Natural killer cell (primary cell): ENCODE measurements around the gene IGF2BP2. TPM values are rescaled to one million over a fixed set of nuclear protein-coding genes. Genes with fewer than 3 reads are reported as not detected.
"Not testable (repeated sequence)": the region's sequence is repeated elsewhere in the genome, so short reads cannot be mapped to it uniquely, and the experiment has no call there.

Experiments
- ATAC-seq, 3 donors: fragments of 150-1000 bp in 2 of 3; fragments of 200-7000 bp in 1 of 3; cut with Tn5 transposase; 1 replicate in 1 of 3; 2 replicates in 2 of 3; pipeline ENCODE4 v1.10.0; 2021; ENCODE audit warnings: mild to moderate bottlenecking in 2 of 3, moderate library complexity in 2 of 3
- DNase-seq, 2 donors: peaks; one replicate each; pipeline versions ENCODE4 v3.0.0 to v3.0.0-alpha.2; 2013 to 2021; ENCODE audit warnings: mixed read lengths in 1 of 2
- H3K27ac ChIP-seq: one replicate; pipeline ENCODE4 v1.5.1; 2013; ENCODE audit warnings: mild to moderate bottlenecking, low read length
- H3K27me3 ChIP-seq: one replicate; pipeline ENCODE4 v1.6.1; 2013; ENCODE audit warnings: low read length; ENCODE audit not compliant: control insufficient read depth, insufficient read depth
- H3K36me3 ChIP-seq: one replicate; pipeline ENCODE4 v1.6.1; 2013; ENCODE audit warnings: low read length; ENCODE audit not compliant: control insufficient read depth, insufficient read depth
- H3K4me1 ChIP-seq: one replicate; pipeline ENCODE4 v1.6.1; 2013; ENCODE audit warnings: low read length; ENCODE audit not compliant: control insufficient read depth, insufficient read depth
- H3K4me3 ChIP-seq: one replicate; pipeline ENCODE4 v1.5.1; 2013; ENCODE audit warnings: low read length
- H3K9me3 ChIP-seq: one replicate; pipeline ENCODE4 v1.6.1; 2013; ENCODE audit warnings: low read length; ENCODE audit not compliant: control insufficient read depth, insufficient read depth
- H3K27ac Mint-ChIP-seq, 2 donors: one replicate each; pipeline ENCODE4 v1.8.0; 2022; ENCODE audit warnings: mild to moderate bottlenecking in 2 of 2, mixed read lengths in 2 of 2, moderate library complexity in 1 of 2
- H3K27me3 Mint-ChIP-seq, 2 donors: one replicate each; pipeline ENCODE4 v1.8.0; 2022; ENCODE audit warnings: low read depth in 2 of 2, mixed read lengths in 2 of 2
- H3K36me3 Mint-ChIP-seq: one replicate; pipeline ENCODE4 v1.8.0; 2022; ENCODE audit warnings: mixed read lengths
- H3K4me1 Mint-ChIP-seq, 2 donors: one replicate each; pipeline ENCODE4 v1.8.0; 2022; ENCODE audit warnings: mixed read lengths in 2 of 2
- H3K4me3 Mint-ChIP-seq: one replicate; pipeline ENCODE4 v1.8.0; 2022; ENCODE audit warnings: mild to moderate bottlenecking, moderate library complexity, mixed read lengths
- H3K9me3 Mint-ChIP-seq, 2 donors: one replicate each; pipeline ENCODE4 v1.8.0; 2022; ENCODE audit warnings: mixed read lengths in 2 of 2
- CTCF ChIP-seq: fragments of 200-600 bp; IDR thresholded peaks from one replicate; pipeline ENCODE4 v1.8.0; 2022; ENCODE audit warnings: antibody characterized with exemption
- WGBS: methylation state at CpG from one replicate; pipeline ENCODE4 v1.1.7; 2013; ENCODE audit warnings: missing lambda C conversion rate; ENCODE audit not compliant: insufficient coverage; 5-methylcytosine and 5-hydroxymethylcytosine counted together
- intact Hi-C: fragments of 100-400 bp; cut with micrococcal nuclease; formaldehyde crosslinking; loops from one replicate; pipeline ENCODE4 v1.14.2; 2022
- total RNA-seq, 4 donors: library from RNA; stranded (reverse); fragments of 120-200 nt in 1 of 4; gene quantifications; one replicate each; pipeline versions ENCODE4 v1.2.3 to v1.2.4, GENCODE V29; 2013 to 2022

IGF2BP2 gene
- total RNA-seq, 3 donors from 2014 or later (not counting 1 experiment from before 2014, with no cell fraction given) = 4.2 to 16.8 (median 8.8) TPM

DNA sequence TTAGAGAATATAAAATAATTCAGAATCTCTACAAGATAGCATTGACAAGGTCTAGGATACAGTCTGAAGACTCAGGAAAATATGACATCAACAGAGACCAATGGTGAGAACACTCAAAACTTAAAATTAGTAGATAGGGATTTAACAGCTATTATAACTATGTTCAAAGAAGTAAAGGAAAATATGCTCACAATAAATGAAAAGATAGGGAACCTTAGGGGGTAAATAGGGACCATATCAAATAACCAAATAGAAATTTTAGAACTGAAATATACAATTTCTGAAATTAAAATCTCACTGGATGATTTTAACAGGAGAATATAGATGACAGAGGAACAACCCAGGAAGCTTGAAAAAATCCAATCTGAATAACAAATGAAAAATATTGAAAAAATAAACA lies 31.8 kb upstream of the IGF2BP2 start:
- H3K4me3 ChIP-seq = no peak overlapping the region
- Mint-ChIP-seq H3K27me3 (peaks cover 4 to 12% of the 10 kb centered on the region in 2 donors), H3K36me3 (peaks cover 16% of the 10 kb centered on the region), H3K9me3 (peaks cover 4 to 14% of the 10 kb centered on the region in 2 donors), H3K27ac (no peak overlapping the region), H3K4me1 (no peaks in the 10 kb centered on the region), H3K4me3 (no peak overlapping the region)
- TF ChIP-seq CTCF = no peak
- H3K4me1 ChIP-seq = no peaks in the 10 kb centered on the region
- DNase-seq (no peak), ATAC-seq (no peak)
- intact Hi-C loops = no loop called here
- H3K36me3 ChIP-seq = no peaks in the 10 kb centered on the region
- no peaks in the 10 kb centered on the region for H3K9me3 ChIP-seq
- no peak overlapping the region for H3K27ac ChIP-seq
- H3K27me3 ChIP-seq = no peaks in the 10 kb centered on the region

GRCh38 chr3:185853771-185854170 lies 28.9 kb upstream of the IGF2BP2 start:
- DNase-seq, H3K27ac Mint-ChIP-seq, ATAC-seq, H3K9me3 ChIP-seq, intact Hi-C loops, H3K4me1 ChIP-seq, H3K36me3 ChIP-seq, H3K4me3 ChIP-seq, H3K27ac ChIP-seq, H3K4me1 Mint-ChIP-seq, H3K4me3 Mint-ChIP-seq, H3K27me3 ChIP-seq: not testable (repeated sequence)
- H3K9me3 Mint-ChIP-seq = peaks cover 4 to 14% of the 10 kb centered on the region in 2 donors
- H3K27me3 Mint-ChIP-seq = peaks cover 0 to 12% of the 10 kb centered on the region in 2 donors
- 94% methylated on average over 3 of the region's 3 CpGs for WGBS
- peaks cover 16% of the 10 kb centered on the region for H3K36me3 Mint-ChIP-seq

- H3K27me3 ChIP-seq = no peaks in the 10 kb centered on the region
- Mint-ChIP-seq H3K36me3 (peaks cover 16% of the 10 kb centered on the region), H3K4me3 (no peak overlapping the region), H3K27ac (no peak overlapping the region), H3K27me3 (peaks cover 0 to 14% of the 10 kb centered on the region in 2 donors), H3K4me1 (no peaks in the 10 kb centered on the region), H3K9me3 (peaks cover 4 to 14% of the 10 kb centered on the region in 2 donors)
- no peak for TF ChIP-seq CTCF
- intact Hi-C loops = no loop called here
- H3K4me3 ChIP-seq = no peak overlapping the region
- ATAC-seq (no peak), DNase-seq (no peak)
- H3K36me3 ChIP-seq = no peaks in the 10 kb centered on the region
- 85% methylated on average over 4 of the region's 4 CpGs for WGBS
- no peaks in the 10 kb centered on the region for H3K4me1 ChIP-seq
- no peaks in the 10 kb centered on the region for H3K9me3 ChIP-seq
- H3K27ac ChIP-seq = no peak overlapping the region
Observed at GRCh38 chr3:185852635-185853034, 27.8 kb upstream of the IGF2BP2 start.

DNA sequence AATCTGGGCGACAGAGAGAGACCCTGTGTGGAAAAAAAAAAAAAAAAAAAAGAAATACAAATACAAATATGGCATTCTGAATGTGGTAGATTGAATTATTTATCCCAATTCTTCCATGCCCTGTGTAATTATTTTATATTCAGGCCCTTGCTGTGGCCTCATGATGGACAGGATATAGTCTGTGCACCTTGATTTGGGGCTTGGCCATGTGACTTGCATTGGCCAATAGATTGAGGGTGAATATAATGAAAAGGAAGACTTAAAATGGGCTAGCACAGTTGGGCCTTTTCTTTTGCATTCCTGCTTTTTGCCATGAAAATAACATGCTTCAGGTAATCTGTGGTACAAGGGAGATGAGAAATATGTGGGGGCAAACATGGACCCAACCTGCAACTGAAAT lies 27.1 kb upstream of the IGF2BP2 start:
- ATAC-seq = no peak
- intact Hi-C loops = no loop called here
- no peak overlapping the region for H3K27ac Mint-ChIP-seq
- H3K4me1 Mint-ChIP-seq = no peaks in the 10 kb centered on the region
- peaks cover 4 to 12% of the 10 kb centered on the region in 2 donors for H3K9me3 Mint-ChIP-seq
- no peaks in the 10 kb centered on the region for H3K9me3 ChIP-seq
- H3K4me3 Mint-ChIP-seq = no peak overlapping the region
- H3K36me3 ChIP-seq = no peaks in the 10 kb centered on the region
- peaks cover 13% of the 10 kb centered on the region for H3K36me3 Mint-ChIP-seq
- H3K27ac ChIP-seq = no peak overlapping the region
- no peak for TF ChIP-seq CTCF
- peaks cover 0 to 18% of the 10 kb centered on the region in 2 donors for H3K27me3 Mint-ChIP-seq
- H3K4me1 ChIP-seq = no peaks in the 10 kb centered on the region
- H3K27me3 ChIP-seq = no peaks in the 10 kb centered on the region
- DNase-seq = no peak
- no CpG with 5 or more reads among the region's 1 CpG for WGBS
- H3K4me3 ChIP-seq = no peak overlapping the region
